Adipose tissue (tissue), 3 donors: ENCODE measurements around the gene HOXD13. TPM values are rescaled to one million over a fixed set of nuclear protein-coding genes. Genes with fewer than 3 reads are reported as not detected.

Experiments
- H3K27ac ChIP-seq: one replicate; pipeline ENCODE4 v1.5.1; 2013; ENCODE audit warnings: low read depth, low read length
- WGBS, 3 donors: extraction: QIAGEN DNeasy Blood & Tissue Kit; methylation state at CpG; one replicate each; pipeline ENCODE4 v1.1.7; 2013; 5-methylcytosine and 5-hydroxymethylcytosine counted together
- polyA plus RNA-seq, 3 donors: library from polyadenylated mRNA; stranded (reverse); fragments of 200-250 nt; gene quantifications; one replicate each; pipeline ENCODE4 v1.2.3, GENCODE V29; 2013
- donor health status: healthy with polysubstance abuse.
- donor health status: Bipolar disorder and iron deficiency.
- donor health status: healthy.

The HOXD13 gene
- polyA plus RNA-seq, 3 donors: 0.51 TPM; not detected in 2

DNA sequence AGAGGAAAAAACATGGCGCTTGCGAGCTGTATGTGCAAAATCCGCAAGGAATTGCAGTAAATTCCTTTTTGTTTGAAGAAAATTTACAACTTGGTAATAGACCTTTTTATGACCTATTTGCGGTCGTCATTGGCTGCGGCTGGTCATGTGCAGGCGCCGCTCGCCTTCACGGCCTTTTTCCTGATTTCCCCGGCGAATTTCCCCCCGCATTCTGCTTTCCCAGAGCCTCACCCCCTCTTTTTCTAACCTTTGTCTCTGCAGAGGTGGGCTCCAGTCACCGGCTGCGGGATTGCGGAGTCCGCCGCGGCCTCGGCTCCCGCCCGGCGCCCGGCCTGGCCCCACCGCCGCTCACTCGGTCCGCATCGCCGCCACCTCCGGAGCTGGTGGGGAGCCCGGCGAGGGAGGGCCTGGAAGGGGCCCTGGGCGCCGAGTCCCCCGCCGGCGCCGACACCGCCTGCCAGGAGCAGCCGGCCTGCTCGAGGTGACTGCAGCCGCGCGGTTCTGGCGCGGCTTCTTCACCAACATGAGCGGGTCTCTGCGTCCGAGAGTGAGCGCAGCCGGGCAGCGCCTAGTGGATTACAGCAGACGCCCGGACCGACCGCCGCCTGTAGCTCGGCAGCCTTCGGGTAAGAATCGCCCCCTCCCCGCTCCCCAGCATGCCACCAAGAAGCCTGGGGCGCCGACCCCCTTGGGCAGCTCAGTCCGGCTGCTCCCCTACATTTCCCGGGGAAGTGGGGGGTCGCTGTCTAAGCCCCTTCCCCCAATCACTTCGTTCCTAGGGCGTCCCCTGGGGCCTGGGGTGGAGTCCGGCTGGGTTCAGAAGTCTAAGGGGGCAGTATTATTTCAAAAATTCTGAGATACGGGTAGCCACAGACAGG lies 44.1 kb downstream of the HOXD13 start:
- no peak overlapping the region for H3K27ac ChIP-seq
- 3% methylated on average over 53 to 71 of the region's 71 CpGs for WGBS, 3 donors

- H3K27ac ChIP-seq: no peak overlapping the region
- 10 to 19% (median 12%) methylated on average over 2 of the region's 2 CpGs for WGBS, 3 donors
Measured at GRCh38 chr2:176137252-176137580, 44.7 kb downstream of the HOXD13 start.

DNA sequence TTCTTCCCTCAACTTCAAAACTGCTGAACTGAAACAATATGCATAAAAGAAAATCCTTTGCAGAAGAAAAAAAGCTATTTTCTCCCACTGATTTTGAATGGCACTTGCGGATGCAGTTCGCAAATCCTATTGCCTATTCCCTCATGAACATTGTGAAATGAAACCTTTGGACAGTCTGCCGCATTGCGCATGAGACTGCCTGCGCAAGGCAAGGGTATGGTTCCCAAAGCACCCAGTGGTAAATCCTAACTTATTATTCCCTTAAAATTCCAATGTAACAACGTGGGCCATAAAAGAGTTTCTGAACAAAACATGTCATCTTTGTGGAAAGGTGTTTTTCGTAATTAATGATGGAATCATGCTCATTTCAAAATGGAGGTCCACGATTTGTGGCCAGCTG lies 45.4 kb downstream of the HOXD13 start:
- H3K27ac ChIP-seq: no peak overlapping the region
- WGBS, 3 donors: 35 to 44% (median 39%) methylated on average over 8 of the region's 8 CpGs

DNA sequence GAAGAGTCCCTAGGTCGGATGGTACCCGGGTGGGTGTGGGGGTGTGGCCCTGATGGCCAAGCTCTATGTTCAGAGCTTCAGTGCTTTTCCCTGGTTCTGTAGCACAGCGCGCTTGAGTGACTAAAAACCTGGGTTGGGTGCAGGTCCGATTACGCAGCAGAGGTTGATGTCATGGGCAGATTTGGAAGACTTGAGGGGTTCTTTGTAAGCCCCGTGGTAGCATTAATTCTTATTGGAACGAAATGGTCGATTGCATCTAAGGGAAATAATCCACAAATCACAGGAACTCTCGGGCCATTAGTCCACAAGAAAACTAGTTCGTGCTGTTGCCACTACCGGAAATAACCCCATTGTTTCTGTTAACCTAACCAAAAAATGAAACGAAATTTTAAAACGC lies 46.0 kb downstream of the HOXD13 start:
- 14 to 28% (median 17%) methylated on average over 14 of the region's 14 CpGs for WGBS, 3 donors
- H3K27ac ChIP-seq: no peak overlapping the region

- 11 to 33% (median 19%) methylated on average over 28 of the region's 28 CpGs for WGBS, 3 donors
Measured at GRCh38 chr2:176138923-176139660, 46.6 kb downstream of the HOXD13 start.

GRCh38 chr2:176139661-176140512 lies 47.4 kb downstream of the HOXD13 start:
- no peak overlapping the region for H3K27ac ChIP-seq

More at GRCh38 chr2:176138923-176139660, 46.6 kb downstream of the HOXD13 start:
- no peak overlapping the region for H3K27ac ChIP-seq

GRCh38 chr2:176140513-176141317 lies 48.2 kb downstream of the HOXD13 start:
- WGBS, 3 donors: 7 to 8% (median 7%) methylated on average over 40 to 48 of the region's 48 CpGs
- H3K27ac ChIP-seq: no peak overlapping the region

More at GRCh38 chr2:176139661-176140512, 47.4 kb downstream of the HOXD13 start:
- WGBS, 3 donors: 17 to 24% (median 17%) methylated on average over 41 of the region's 41 CpGs

DNA sequence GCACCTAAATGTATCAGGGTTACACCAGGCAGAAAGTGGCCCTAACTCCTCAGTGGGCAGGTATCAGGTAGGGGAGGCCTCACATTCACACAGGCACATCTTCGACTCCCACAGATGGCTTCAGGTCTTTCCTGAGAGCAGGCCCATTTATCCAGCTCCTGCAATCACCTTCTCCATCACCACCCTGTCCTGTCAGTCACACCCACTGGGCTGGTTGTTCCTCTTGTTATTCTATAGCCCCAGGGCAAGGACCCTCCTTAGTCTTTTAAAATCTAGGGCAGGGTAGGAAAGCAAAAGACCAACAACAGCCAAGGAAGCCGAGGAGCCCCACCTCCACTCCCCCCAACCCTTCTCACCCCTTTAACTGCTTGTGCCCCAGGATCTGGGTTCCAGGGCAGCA lies 49.8 kb downstream of the HOXD13 start:
- H3K27ac ChIP-seq: no peak overlapping the region
- WGBS, 3 donors: 81 to 89% (median 88%) methylated on average over 2 of the region's 2 CpGs

Other genes starting within 250 kb of the HOXD13 start
- gene LNPK, start 90.5 kb upstream of the HOXD13 start, polyA plus RNA-seq: 10 to 100 TPM in 1 of 3 donors, 1 to 10 TPM in 2; 2.2 to 14.1 (median 7.5) TPM
- not detected for gene EVX2, start 8.8 kb upstream of the HOXD13 start, polyA plus RNA-seq
- not detected for gene HOXD12, start 7.1 kb downstream of the HOXD13 start, polyA plus RNA-seq
- gene HOXD11, start 14.6 kb downstream of the HOXD13 start, polyA plus RNA-seq: under 1 TPM in 2 of 3 donors, not detected in 1; 0.05 to 0.59 TPM
- under 1 TPM; 0.02 to 0.76 (median 0.45) TPM for gene HOXD10, start 24.1 kb downstream of the HOXD13 start, polyA plus RNA-seq
- gene HOXD9, start 30.0 kb downstream of the HOXD13 start, polyA plus RNA-seq: 1 to 10 TPM in 2 of 3 donors, under 1 TPM in 1; 0.36 to 5.3 (median 3.0) TPM
- 1 to 10 TPM in 2 of 3 donors, under 1 TPM in 1; 0.84 to 8.8 (median 6.3) TPM for gene HOXD8, start 37.0 kb downstream of the HOXD13 start, polyA plus RNA-seq
- gene HOXD4, start 58.8 kb downstream of the HOXD13 start, polyA plus RNA-seq: 1 to 10 TPM in 2 of 3 donors, under 1 TPM in 1; 0.79 to 3.8 (median 2.5) TPM
- 1 to 10 TPM in 2 of 3 donors, under 1 TPM in 1; 0.22 to 3.3 (median 2.0) TPM for gene HOXD3, start 64.6 kb downstream of the HOXD13 start, polyA plus RNA-seq
- gene HOXD1, start 95.9 kb downstream of the HOXD13 start, polyA plus RNA-seq: under 1 TPM; 0.14 to 0.83 (median 0.45) TPM
- gene MTX2, start 176.7 kb downstream of the HOXD13 start, polyA plus RNA-seq: 10 to 100 TPM; 25.4 to 27.0 (median 26.1) TPM